Measurements from ENCODE around the gene ARL8B. TPM values are rescaled to one million over a fixed set of nuclear protein-coding genes. Genes with fewer than 3 reads are reported as not detected.
"Not testable (repeated sequence)": the region's sequence is repeated elsewhere in the genome, so short reads cannot be mapped to it uniquely, and the experiment has no call there.

ARL8B gene
- total RNA-seq: 66.7 TPM
- long read RNA-seq, transcript ARL8B-201 (7 exons, 3,005 nt): major isoform, 170 of 178 reads
- long read RNA-seq, partial matches to known transcripts: 6 of 178 reads
- long read RNA-seq, other reads (novel, unspliced or antisense): 2 of 178 reads

DNA sequence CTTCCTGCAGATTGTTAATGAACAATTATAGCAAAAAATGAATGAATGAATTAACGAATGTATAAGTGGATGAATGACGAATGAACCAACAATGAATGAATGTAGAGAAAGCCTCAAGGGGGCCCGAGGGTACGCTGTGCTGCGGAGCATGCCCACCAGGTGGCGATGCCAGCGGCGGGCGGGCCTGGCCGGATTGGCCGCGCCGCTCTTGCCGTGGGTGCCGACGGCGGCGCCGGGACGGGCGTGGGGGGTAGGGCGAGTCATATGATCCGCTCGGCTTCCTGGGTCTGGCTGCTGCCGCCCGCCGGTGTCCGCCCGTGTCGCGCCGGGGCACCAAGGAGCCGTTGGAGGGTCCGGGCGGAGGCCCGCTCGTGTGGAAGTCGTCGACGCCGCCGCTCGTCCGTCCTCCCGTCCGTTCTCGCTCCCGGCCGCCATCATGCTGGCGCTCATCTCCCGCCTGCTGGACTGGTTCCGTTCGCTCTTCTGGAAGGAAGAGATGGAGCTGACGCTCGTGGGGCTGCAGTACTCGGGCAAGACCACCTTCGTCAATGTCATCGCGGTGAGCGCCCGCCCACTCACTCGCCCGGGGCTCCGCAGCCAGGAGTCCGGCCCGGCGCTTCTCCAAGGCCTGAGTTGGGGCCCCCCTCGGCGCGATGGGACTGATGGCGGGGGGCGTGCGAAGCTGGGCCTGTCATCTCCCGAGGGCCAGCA lies at the start of gene ARL8B:
Gene ARL8B (plus strand): TSS at position 263 of the 711 bp plus-strand sequence. CDS start 174 bp downstream, at position 437.
- intact Hi-C loops (cut with micrococcal nuclease): no loop called here
- TF ChIP-seq, protein P1, sequence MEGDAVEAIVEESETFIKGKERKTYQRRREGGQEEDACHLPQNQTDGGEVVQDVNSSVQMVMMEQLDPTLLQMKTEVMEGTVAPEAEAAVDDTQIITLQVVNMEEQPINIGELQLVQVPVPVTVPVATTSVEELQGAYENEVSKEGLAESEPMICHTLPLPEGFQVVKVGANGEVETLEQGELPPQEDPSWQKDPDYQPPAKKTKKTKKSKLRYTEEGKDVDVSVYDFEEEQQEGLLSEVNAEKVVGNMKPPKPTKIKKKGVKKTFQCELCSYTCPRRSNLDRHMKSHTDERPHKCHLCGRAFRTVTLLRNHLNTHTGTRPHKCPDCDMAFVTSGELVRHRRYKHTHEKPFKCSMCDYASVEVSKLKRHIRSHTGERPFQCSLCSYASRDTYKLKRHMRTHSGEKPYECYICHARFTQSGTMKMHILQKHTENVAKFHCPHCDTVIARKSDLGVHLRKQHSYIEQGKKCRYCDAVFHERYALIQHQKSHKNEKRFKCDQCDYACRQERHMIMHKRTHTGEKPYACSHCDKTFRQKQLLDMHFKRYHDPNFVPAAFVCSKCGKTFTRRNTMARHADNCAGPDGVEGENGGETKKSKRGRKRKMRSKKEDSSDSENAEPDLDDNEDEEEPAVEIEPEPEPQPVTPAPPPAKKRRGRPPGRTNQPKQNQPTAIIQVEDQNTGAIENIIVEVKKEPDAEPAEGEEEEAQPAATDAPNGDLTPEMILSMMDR (IDR thresholded peaks at IDR 0.05; ENCODE audit: borderline replicate concordance): peak; percentile 99
- Histone ChIP-seq H3K9me3 (replicated peaks) (no peaks in the 10 kb centered on the region), H3K27ac (replicated peaks) (peak within 1 kb of the TSS; percentile 95), H3K27me3 (ENCODE audit: low read depth) (no peaks in the 10 kb centered on the region), H3K36me3 (no peaks in the 10 kb centered on the region), H3K4me3 (peak within 1 kb of the TSS; percentile 100), H3K4me1 (peaks cover 56% of the 10 kb centered on the region)
- DNase-seq: peak; percentile 91

DNA sequence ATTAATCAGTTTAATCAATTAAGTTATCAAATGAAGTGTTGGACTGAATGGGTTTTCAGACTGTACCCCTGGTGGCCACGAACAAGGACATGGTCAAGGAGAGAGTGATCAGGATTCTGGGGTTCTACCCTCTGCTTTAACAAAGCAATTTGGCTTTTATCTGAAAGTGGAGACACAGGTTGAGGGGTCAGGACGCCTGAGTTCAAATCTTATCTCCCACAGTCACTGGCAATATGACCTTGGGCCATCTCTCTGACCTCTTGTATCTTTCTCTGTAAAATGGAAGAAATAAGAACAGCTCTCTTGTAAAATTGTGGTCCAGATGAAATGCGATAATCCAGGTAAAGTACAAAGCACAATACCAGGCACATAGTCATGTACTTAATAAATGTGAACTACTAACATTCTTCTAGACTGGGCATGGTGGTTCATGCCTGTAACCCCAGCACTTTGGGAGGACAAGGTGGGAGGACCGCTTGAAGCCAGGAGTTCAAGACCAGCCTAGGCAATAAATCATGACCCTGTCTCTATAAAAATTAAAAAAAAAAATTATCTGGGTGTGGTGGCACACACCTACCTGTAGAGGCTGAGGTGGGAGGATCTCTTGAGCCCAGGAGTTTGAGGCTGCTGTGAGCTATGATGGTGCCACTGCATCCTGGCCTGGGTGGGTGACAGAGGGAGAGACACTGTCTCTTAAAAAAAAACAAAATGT lies 48.6 kb upstream of the ARL8B start:
- intact Hi-C loops (cut with micrococcal nuclease): no loop called here
- Histone ChIP-seq H3K9me3 (replicated peaks) (no peaks in the 10 kb centered on the region), H3K36me3 (no peaks in the 10 kb centered on the region), H3K27ac (replicated peaks) (no peak overlapping the region), H3K27me3 (ENCODE audit: low read depth) (peaks cover 5% of the 10 kb centered on the region), H3K4me3 (no peak overlapping the region), H3K4me1 (no peaks in the 10 kb centered on the region)
- TF ChIP-seq, protein P1 (IDR thresholded peaks at IDR 0.05; ENCODE audit: borderline replicate concordance): no peak
- DNase-seq: no peak

DNA sequence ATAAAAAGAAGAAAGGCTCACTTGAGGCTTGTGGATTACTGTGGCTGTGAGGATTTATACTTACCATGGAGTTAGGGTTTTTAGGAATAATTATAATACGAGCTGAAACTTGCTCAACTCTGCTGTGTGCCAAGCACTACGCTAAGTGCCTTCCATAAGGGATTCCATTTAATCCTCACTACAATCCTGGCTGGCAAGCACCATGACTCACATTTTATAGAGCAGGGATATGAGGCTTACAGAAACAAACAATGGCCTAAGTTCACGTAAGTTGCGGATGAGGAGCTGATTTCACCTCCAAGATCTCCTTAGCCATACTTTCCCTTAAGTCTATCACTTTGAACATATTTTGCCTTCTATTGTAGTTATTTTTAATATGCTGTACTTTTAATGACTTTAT lies 43.9 kb upstream of the ARL8B start:
- no peaks in the 10 kb centered on the region for H3K4me1 ChIP-seq
- H3K27me3 ChIP-seq (ENCODE audit: low read depth): no peaks in the 10 kb centered on the region
- no peak overlapping the region for H3K4me3 ChIP-seq
- intact Hi-C loops (cut with micrococcal nuclease): no loop called here
- H3K27ac ChIP-seq (replicated peaks): no peak overlapping the region
- no peaks in the 10 kb centered on the region for H3K36me3 ChIP-seq
- TF ChIP-seq, protein P1 (IDR thresholded peaks at IDR 0.05; ENCODE audit: borderline replicate concordance): no peak
- H3K9me3 ChIP-seq (replicated peaks): no peaks in the 10 kb centered on the region
- no peak for DNase-seq

DNA sequence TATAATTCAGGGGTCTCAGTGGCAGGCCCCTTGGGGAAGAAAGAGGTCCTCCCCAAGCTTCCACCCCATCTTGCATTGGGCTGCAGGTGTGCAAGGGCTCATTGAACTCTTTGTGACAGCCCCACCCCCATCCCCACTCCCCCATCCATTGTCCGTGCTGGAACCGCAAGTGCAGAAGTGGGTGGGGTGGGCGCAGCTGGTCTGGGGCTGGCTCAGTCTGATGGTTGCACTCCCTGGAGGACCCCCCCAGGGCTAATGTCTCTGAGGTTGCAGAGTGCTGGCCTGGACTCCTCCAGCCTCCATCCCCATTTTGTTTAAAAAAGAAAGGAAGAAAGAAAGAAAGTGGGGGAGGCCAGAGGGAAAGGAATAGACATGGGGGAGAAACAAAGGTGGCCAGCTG lies 42.3 kb upstream of the ARL8B start:
- no peak overlapping the region for H3K27ac ChIP-seq (replicated peaks)
- TF ChIP-seq, protein P1 (IDR thresholded peaks at IDR 0.05; ENCODE audit: borderline replicate concordance): no peak
- no peaks in the 10 kb centered on the region for H3K4me1 ChIP-seq
- intact Hi-C loops (cut with micrococcal nuclease): no loop called here
- no peak for DNase-seq
- H3K4me3 ChIP-seq: no peak overlapping the region
- H3K27me3 ChIP-seq (ENCODE audit: low read depth): peaks cover 11% of the 10 kb centered on the region
- H3K9me3 ChIP-seq (replicated peaks): no peaks in the 10 kb centered on the region
- H3K36me3 ChIP-seq: no peaks in the 10 kb centered on the region

DNA sequence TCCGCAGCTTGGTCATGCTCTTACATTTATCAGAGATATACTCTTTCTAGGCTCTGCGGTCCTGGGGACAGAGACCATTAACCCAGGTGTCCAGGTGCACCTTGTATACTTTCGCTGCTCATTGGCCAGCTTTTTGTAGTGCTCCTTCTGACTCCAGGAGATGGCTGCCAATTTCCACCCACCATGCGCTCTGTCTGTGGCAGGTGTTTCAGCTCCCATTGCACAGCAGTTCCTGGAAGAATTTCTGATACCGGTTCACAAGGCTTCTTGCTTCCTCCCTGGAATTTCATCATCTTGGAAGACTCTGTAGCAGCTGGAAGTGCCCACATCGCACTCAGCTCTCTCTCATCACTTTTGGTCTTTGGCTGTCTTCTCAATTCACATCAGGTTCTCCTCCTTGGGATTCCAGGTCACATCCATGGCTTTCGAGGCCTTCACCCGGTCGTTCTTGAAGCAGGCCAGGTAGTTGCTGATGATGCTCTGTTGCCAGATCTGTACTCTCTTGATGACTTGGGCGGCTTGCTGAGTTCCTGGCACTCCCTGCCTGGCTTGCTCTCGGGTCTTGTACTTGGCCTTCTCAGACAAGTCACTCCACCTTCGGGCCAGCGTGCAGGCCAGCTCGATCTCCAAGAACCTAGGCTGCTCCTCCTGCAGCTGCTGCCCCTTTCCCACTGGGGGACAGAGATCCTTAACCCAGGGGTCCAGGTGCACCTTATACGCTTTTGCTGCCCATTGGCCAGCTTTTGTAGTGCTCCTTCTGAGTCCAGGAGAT lies 41.1 kb upstream of the ARL8B start:
- TF ChIP-seq, protein P1 (IDR thresholded peaks at IDR 0.05; ENCODE audit: borderline replicate concordance): no peak
- no peaks in the 10 kb centered on the region for H3K9me3 ChIP-seq (replicated peaks)
- no peaks in the 10 kb centered on the region for H3K36me3 ChIP-seq
- H3K4me1 ChIP-seq: no peaks in the 10 kb centered on the region
- H3K27me3 ChIP-seq (ENCODE audit: low read depth): peaks cover 11% of the 10 kb centered on the region
- H3K4me3 ChIP-seq: no peak overlapping the region
- no peak for DNase-seq
- intact Hi-C loops (cut with micrococcal nuclease): no loop called here
- H3K27ac ChIP-seq (replicated peaks): no peak overlapping the region

DNA sequence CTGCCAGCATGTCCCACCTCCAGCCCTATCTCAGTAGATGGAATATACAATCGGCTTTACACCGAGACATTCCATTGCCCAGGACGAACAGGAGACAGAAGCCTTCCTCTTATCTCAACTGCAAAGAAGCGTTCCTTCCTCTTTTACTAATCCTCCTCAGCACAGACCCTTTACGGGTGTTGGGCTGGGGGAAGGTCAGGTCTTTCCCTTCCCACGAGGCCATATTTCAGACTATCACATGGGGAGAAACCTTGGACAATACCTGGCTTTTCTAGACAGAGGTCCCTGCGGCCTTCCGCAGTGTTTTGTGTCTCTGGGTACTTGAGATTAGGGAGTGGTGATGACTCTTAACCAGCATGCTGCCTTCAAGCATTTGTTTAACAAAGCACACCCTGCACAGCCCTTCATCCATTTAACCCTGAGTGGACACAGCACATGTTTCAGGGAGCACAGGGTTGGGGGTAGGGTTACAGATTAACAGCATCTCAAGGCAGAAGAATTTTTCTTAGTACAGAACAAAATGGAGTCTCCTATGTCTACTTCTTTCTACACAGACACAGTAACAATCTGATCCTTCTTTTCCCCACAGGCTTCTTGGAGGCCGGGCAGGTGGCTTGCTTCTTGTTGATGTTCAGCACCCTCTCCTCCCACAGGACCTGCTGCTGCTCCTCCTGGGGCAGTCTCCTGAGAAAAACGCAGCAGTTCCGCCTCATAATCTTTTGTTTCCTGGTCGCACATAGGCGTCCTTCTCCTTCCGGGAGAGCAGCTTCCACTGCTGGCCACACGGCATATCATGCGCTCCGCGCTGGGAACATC lies 39.9 kb upstream of the ARL8B start:
- H3K9me3 ChIP-seq (replicated peaks); H3K27ac ChIP-seq (replicated peaks); DNase-seq; H3K4me3 ChIP-seq; intact Hi-C loops (cut with micrococcal nuclease); H3K36me3 ChIP-seq; H3K4me1 ChIP-seq: not testable (repeated sequence)
- peaks cover 11% of the 10 kb centered on the region for H3K27me3 ChIP-seq (ENCODE audit: low read depth)

Measured in left ventricle myocardium inferior (tissue), 1 donor.